ENCODE measurements around the gene GTF2IRD1.
"Not testable (repeated sequence)": the region's sequence is repeated elsewhere in the genome, so short reads cannot be mapped to it uniquely, and the experiment has no call there.

GTF2IRD1 gene

DNA sequence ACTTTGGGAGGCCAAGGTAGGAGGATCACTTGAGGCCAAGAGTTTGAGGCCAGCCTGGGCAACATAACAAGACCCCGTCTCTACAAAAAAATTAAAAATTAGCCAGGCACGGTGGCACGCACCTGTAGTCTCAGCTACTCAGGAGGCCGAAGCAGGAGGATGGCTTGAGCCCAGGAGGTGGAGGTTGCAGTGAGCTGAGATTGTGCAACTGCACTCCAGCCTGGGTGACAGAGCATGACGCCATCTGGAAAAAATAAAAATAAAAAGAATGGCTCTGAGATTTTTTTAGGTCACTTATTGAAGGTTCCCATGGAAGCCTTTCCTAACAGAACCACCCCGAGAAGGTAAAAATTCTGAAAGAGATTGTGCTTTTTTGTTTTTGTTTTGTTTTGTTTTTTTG, 109.9 kb downstream of the GTF2IRD1 start:
- not testable (repeated sequence) for DNase-seq (ENCODE audit: low read depth, low spot score)

DNA sequence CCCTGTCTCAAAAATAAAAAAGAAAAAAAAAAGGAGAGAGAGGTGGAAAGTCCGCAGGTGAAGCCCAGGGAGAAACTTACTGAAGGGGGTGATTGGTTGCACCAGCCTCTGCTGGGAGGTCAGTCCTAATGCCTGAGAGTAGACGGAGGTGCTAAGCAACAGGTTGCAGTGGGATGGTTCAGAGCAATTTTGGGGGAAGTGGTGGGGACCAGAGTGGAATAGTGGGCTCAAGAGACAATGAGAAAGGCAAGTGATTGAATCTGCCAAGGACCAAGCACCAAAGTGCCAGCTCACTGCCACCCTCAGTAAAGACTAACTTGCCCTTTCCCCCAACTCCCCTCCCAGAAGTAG, 113.6 kb downstream of the GTF2IRD1 start:
- no peak for DNase-seq (ENCODE audit: low read depth, low spot score)

DNA sequence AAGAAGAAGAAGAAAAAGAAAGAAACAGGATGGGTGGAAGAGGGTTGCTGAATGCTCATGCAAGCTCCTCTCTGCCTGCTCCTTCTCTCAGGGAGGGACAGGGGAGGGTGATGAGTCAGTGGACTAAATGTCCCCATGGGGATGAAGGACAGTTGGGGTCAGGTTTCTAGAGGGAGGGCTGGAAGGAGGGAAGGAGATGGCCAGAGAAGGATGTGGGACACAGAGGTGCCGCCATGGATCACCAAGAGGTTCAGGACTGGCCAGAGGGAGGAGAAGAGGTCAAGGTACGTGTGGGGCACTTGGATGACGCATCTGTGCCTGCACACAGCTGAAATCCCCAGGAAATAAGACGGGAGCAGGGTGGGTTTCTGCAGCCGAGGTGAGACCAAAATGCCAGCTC, 115.0 kb downstream of the GTF2IRD1 start:
- no peak for DNase-seq (ENCODE audit: low read depth, low spot score)

- no peak for DNase-seq (ENCODE audit: low read depth, low spot score)
Measured at GRCh38 chr7:74569501-74570075, 115.9 kb downstream of the GTF2IRD1 start.

DNA sequence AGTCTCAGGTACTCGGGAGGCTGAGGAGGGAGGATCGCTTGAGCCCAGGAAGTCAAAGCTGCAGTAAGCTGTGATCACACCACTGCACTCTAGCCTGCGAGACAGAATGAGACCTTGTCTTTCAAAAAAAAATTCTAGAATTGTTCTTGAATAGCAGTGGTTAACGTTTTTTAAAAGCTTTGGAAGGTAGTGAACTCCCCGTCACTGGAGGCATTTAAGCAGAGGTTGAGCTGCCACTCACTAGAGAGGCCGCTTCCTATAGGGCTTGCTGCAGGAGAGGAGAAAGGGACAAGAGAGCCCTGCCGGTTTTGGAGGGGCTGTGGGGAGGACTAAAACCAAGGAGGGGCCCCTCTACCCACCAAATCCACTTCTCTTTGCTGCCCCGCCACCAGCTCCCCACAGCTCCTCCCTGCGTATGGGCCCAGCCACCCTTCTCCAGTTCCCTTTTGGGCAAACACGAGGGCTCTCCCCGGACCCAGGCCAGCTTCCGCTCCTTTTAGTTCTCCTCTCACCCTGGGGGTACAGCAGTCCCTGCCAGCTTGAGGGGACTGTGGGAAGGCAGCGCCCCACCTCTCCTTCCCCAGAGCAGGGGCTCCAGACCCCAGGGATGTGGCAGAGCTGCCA, 116.9 kb downstream of the GTF2IRD1 start:
- no peak for DNase-seq (ENCODE audit: low read depth, low spot score)

GRCh38 chr7:74572301-74572979, 118.7 kb downstream of the GTF2IRD1 start:
- DNase-seq (ENCODE audit: low read depth, low spot score): no peak

DNA sequence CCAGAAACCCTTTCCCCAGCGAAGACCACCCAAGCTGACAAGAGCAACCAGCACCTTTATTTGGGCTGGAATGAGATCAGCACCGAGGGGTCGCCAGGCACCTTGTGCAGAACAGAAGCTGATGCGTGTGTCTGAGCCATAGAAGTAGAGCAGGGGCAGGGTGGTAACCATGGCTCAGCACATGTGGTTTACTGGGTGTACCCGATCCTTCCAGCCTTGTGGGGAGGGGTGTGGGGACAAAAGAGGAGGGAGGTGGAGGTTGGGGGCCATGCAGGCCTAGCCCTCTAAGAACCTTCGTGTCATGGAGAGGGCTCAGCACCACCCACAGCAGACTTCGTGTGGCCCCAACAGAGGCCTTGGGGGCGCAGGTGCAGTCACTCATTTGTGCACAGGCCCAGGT, 119.8 kb downstream of the GTF2IRD1 start:
- no peak for DNase-seq (ENCODE audit: low read depth, low spot score)

- DNase-seq (ENCODE audit: low read depth, low spot score): no peak
Measured at GRCh38 chr7:74575083-74575784, 121.5 kb downstream of the GTF2IRD1 start.

- no peak for DNase-seq (ENCODE audit: low read depth, low spot score)
Measured at GRCh38 chr7:74575811-74576210, 122.1 kb downstream of the GTF2IRD1 start.

- DNase-seq (ENCODE audit: low read depth, low spot score): no peak
Measured at GRCh38 chr7:74579800-74580685, 126.3 kb downstream of the GTF2IRD1 start.

DNA sequence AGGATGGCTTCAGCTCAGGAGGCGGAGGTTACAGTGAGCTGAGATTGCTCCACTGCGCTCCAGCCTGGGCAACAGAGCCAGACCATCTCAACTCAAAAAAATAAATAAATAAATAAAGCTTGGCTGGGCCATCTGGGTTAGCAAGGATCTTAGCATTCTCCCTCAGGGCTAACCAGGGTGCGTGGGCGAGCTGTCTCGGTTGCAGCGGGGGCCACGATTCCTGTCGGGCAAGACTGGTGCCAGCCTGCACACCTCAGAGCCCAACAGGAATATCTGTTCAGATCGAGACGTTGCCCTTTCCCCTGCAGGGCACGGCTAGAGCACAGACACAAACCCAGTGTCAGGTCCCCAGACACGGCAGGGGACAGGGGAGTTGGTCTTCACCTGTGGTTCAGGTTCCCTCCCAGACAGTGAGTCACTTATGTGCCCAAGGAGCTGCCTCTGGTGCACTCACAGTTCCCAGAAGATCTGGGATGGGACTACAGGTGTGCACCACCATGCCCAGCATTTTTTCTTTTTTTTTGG, 128.3 kb downstream of the GTF2IRD1 start:
- no peak for DNase-seq (ENCODE audit: low read depth, low spot score)

DNA sequence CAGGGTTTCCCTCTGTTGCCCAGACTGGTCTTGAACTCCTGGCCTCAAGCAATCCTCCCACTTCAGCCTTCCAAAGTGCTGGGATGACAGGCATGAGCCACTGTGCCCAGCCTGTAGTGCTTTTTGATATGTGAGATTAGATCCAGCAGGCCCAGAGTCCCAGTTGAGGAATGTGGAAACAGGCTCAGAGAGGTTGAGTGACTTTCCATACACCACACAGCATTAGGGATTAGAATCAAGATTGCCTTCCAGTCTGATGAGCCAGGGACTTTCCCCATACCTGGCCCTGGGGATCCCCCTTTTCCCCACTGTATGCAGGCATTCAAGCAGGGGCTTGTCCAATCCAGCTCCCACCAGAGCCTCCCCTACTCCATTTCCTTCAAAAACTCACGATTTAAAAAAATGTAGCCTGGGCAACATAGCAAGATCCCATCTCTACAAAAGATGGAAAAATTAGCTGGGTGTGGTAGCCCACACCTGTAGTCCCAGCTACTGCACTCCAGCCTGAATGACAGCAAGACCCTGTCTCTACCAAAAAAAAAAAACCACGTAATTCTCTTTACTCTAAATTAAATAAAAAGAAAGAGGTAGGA, 128.8 kb downstream of the GTF2IRD1 start:
- DNase-seq (ENCODE audit: low read depth, low spot score): no peak

GRCh38 chr7:74583630-74584029, 129.9 kb downstream of the GTF2IRD1 start:
- DNase-seq (ENCODE audit: low read depth, low spot score): no peak

GRCh38 chr7:74584160-74584954, 130.7 kb downstream of the GTF2IRD1 start:
- DNase-seq (ENCODE audit: low read depth, low spot score): no peak

DNA sequence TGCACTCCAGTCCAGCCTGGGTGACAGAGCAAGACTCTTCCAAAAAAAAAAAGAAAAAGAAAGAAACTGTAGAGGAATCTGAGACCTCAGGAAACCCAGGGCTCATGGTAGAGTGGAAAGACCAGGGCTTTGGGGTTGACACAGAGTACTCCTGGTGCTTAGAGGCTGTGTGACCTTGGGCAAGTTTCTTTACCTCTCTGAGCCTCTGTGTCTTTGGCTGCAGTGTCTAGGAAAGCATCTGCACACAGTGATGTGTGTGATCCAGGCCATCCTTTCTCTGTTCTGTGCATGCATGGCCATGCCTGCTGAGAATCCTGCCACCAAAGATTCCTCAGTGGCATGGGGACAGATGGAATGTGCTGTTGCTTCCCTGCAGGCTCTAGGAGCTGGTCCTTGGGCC, 132.1 kb downstream of the GTF2IRD1 start:
- DNase-seq (ENCODE audit: low read depth, low spot score): no peak

DNA sequence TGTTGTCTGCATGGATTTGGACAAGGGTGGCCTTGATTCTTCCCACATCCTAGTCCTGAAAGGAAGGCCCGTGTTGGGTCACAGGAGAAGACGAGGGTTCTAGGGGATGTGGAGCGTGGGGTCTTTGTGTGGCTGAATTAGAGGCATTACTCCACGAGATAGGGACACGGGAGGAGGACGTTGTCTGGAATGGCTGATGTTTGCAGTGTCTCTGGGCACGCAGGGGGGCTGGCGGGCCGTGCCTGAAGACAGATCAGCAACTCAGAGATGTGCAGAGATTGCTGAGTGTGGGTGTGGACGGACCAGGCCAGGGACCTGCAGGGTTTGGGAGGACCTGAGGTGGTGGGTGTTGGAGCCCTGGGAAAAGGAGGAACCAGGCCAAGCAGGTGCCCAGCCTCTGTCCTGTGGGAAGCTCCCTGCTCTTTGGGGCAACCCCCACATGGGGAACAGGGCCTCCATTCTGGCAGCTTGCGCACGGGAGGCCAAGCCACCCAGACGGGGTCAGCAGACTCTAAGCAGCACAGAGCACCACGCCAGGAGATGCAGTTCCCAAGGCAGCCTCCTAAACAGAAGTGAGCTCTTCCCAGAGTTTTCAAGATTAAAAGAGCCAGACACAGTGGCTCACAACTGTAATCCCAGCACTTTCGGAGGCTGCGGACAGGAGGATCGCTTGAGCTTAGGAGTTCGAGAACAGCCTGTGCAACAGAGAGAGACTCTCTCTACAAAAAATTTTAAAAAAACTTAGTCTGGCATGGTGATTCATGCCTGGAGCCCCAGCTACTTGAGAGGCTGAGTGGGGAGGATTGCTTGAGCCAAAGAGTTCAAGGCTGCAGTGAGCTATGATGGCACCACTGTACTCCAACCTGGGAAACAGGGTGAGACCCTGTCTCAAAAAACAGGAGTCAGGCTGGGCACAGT, 132.8 kb downstream of the GTF2IRD1 start:
- DNase-seq (ENCODE audit: low read depth, low spot score): no peak

DNA sequence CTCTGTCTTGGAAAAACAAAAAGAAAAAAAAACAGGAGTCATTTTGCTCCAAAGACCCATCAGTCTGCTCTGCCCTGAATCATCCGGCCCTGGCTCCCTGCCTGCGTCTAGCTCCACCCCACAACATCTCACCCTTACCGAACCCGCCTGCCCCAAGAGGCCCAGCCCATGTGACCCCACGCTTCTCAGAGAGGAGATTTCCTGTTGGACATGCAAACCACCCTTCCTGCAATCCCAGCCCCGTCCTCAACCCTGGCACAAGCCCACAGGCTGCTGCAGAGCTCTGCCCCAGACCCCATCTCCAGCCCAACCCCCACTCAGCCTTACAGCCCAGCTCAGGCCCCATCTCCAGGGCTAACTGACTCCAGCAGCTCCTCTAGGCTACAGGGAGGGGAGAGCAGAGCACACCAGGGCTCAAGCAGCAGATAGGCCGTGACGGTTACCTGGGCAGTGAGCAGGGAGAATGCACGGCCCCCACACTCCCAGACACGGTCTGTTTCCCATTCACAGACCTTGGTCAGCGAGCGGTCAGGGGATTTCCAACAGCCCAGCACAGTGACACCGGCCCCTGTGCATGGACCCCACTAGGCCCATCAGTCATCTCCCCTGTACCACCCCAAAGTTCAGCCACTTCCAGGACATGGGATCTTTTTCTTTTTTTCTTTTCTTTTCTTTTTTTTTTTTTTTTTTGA, 133.9 kb downstream of the GTF2IRD1 start:
- DNase-seq (ENCODE audit: low read depth, low spot score): no peak

GRCh38 chr7:74590813-74591212, 137.1 kb downstream of the GTF2IRD1 start:
- no peak for DNase-seq (ENCODE audit: low read depth, low spot score)

- no peak for DNase-seq (ENCODE audit: low read depth, low spot score)
Measured at GRCh38 chr7:74598558-74598957, 144.9 kb downstream of the GTF2IRD1 start.

All from activated CD4-positive, CD25-positive, alpha-beta regulatory T cell treated with anti-CD3 and anti-CD28 coated beads, Interleukin-2, amount 50 U/mL, for 16 hours (primary cell).